ACHN (cell line): ENCODE measurements around the gene CABP1.
A peak's percentile ranks its signal among the peaks of the same experiment; 100 is the strongest.
"Not testable (repeated sequence)": the region's sequence is repeated elsewhere in the genome, so short reads cannot be mapped to it uniquely, and the experiment has no call there.

ENCODE experiments used
- DNase-seq: peaks from one replicate; pipeline ENCODE4 v3.0.0-alpha.2; 2015
- in situ Hi-C: cut with HindIII; loops from 2 replicates; pipeline ENCODE4 v1.10.0; 2017; ENCODE audit warnings: low sequenced_read_pairs, low pct_ligation_motif_present, low pct_unique_long_range_greater_than_20kb

Gene CABP1

DNA sequence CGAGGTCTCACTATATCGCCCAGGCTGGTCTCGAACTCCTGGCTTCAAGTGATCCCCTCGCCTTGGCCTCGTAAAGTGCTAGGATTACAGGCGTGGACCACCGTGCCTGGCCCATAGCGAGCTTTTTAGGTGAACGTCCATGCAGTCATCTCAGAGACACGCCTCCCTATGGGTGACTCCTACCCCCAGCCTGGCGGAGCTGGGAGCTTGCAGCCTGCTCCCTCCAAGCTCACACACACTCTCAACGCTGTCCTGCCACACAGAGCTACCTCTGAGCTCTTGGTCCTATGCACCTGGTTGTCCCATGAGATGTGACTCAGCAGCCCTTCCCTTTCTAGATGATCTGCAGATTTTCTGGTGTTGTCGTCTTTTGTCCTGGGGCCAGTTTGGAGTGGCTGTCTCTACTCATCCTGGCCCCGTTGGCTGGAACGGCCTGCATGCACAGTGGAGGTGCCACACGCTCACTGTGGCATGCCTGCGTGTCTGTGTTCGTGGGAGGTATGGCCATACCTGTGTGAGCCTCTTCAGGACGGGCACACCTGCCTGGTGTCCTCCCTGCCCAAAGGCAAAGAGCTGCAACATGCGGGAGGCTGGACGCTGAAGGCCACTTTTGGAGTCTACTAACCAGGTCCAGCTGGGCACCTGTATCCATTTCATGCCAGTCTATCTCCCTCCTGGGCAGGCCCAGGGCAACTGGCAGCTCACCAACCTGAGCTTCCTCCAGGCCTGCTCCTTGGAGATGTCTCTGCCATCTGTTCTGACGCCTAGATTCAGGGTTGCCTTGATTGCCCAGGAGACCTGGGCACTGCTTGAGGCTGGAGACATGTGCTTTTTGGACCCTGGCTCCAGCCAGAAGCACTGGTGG, 18.1 kb downstream of the CABP1 start:
- in situ Hi-C loops = no loop called here
- DNase-seq = no peak

- in situ Hi-C loops = no loop called here
- DNase-seq = no peak
These were observed 18.7 kb downstream of the CABP1 start for GRCh38 chr12:120659151-120659525.

- in situ Hi-C loops = no loop called here
- DNase-seq = no peak
These were observed 21.0 kb downstream of the CABP1 start for GRCh38 chr12:120661432-120661831.

DNA sequence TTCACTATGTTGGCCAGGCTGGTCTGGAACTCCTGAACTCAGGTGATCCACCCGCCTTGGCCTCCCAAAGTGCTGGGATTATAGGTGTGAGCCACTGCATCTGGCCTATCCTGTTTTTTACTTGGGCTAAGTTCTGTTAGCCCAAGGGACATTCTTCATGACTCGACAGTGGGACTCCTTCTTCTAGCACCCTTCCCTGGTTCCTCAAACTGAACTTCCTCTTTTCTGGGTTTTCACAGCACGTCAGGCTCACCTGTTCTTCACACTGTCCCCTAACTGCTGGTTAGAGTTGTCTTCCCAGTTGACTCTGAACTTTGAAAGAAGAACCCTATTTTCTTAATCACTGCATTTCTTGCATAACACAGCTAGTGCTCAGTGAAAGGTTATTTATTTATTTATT, 22.5 kb downstream of the CABP1 start:
- in situ Hi-C loops = no loop called here
- no peak for DNase-seq

DNA sequence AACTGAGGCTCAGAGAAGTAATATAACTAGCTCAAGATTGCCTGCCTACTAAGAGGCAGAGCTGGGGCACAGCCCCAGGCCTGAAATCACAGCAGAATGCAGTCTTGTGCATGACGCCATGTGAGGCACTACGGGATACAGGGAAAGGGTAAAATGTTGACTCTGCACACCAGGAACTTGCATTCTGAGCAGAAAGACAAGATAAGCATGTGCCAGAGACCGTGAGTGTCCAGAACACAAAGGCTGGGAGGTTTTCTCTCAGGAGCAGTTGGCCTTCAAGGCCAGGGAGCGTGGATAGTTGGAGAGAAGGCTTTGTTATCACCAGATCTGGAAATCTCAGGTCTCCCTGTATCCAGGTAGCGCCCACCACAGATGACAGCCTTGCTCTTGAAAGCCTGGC, 23.3 kb downstream of the CABP1 start:
- no peak for DNase-seq
- in situ Hi-C loops = no loop called here

GRCh38 chr12:120666571-120667390, 26.4 kb downstream of the CABP1 start:
- no peak for DNase-seq
- in situ Hi-C loops = no loop called here

GRCh38 chr12:120668091-120668867, 27.9 kb downstream of the CABP1 start:
- DNase-seq = no peak
- in situ Hi-C loops = no loop called here

GRCh38 chr12:120668868-120669840, 28.7 kb downstream of the CABP1 start:
- in situ Hi-C loops = no loop called here
- peak; percentile 60 for DNase-seq

DNA sequence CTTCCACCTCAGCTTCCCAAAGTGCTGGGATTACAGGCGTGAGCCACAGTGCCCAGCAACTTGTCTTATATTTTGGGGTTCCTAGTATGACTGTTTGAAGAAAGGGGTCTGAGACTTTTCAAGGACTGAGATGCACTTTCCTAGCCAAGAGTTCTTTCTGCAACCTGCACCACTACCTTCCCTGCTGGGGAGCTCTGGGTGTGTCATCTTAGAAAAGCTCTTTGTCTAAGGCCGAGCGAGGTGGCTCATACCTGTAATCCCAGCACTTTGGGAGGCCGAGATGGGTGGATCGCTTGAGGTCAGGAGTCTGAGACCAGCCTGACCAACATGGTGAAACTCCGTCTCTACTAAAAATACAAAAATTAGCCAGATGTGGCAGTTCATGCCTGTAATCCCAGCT, 29.8 kb downstream of the CABP1 start:
- in situ Hi-C loops, DNase-seq: not testable (repeated sequence)

GRCh38 chr12:120670667-120671066, 30.2 kb downstream of the CABP1 start:
- in situ Hi-C loops = no loop called here
- DNase-seq = no peak

- in situ Hi-C loops = no loop called here
- no peak for DNase-seq
These were observed 33.7 kb downstream of the CABP1 start for GRCh38 chr12:120674097-120674636.

- DNase-seq = peak; percentile 33
- in situ Hi-C loops = no loop called here
These were observed 37.5 kb downstream of the CABP1 start for GRCh38 chr12:120677765-120678473.

GRCh38 chr12:120678572-120678971, 38.1 kb downstream of the CABP1 start:
- DNase-seq = no peak
- in situ Hi-C loops = no loop called here

GRCh38 chr12:120680165-120680738, 39.8 kb downstream of the CABP1 start:
- in situ Hi-C loops = no loop called here
- DNase-seq = no peak

- in situ Hi-C loops = no loop called here
These were observed 44.1 kb downstream of the CABP1 start for GRCh38 chr12:120684523-120684932.

DNA sequence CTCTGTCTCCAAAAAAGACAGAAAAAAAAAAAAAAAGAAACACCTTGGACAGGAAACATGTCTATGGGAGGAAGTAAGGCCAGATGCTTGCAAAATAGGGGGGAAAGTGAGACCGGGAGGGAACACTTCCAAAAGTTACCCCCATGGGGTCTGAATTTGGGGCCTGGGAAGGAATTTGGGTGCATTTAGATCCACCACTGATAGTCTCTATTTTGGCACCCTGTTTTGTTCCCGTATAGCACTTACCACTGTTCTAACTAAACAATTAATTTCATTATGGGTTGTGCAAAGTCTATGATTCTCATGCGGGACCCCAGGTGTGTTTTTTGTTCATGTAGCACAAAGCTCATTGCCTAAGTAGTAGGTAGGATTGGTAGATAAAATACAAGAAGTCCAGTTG, 45.1 kb downstream of the CABP1 start:
- no peak for DNase-seq
- in situ Hi-C loops = no loop called here

More at GRCh38 chr12:120684523-120684932, 44.1 kb downstream of the CABP1 start:
- DNase-seq = no peak
